NCI-H460 (cell line): Measurements from ENCODE around the gene WNT7A. TPM values are rescaled to one million over a fixed set of nuclear protein-coding genes. Genes with fewer than 3 reads are reported as not detected.
"Not testable (repeated sequence)": the region's sequence is repeated elsewhere in the genome, so short reads cannot be mapped to it uniquely, and the experiment has no call there.

Experiments used
- DNase-seq: peaks from one replicate; pipeline ENCODE4 v3.0.0-alpha.2; 2016; ENCODE audit warnings: low read depth; ENCODE audit errors: extremely low read depth
- polyA plus RNA-seq: library from polyadenylated mRNA; depleted of rRNA; stranded (reverse); fragments of >200 nt; gene quantifications from 2 replicates; pipeline ENCODE4 v1.2.3, GENCODE V29; 2014; cell fraction: nucleus; rRNA removed
- total RNA-seq: library from RNA; depleted of rRNA; stranded (reverse); fragments of >200 nt; shearing (Covaris generic); gene quantifications from 2 replicates; pipeline ENCODE4 v1.2.3, GENCODE V29; 2014; rRNA removed

Gene WNT7A
- not detected in 2 replicates for total RNA-seq
- not detected in 2 replicates for polyA plus RNA-seq

GRCh38 chr3:13879946-13880810 is at the start of gene WNT7A:
TSS of gene WNT7A (minus strand) at chr3:13880071. CDS start at chr3:13879816, 255 bp downstream.
- peak; percentile 16 for DNase-seq

DNA sequence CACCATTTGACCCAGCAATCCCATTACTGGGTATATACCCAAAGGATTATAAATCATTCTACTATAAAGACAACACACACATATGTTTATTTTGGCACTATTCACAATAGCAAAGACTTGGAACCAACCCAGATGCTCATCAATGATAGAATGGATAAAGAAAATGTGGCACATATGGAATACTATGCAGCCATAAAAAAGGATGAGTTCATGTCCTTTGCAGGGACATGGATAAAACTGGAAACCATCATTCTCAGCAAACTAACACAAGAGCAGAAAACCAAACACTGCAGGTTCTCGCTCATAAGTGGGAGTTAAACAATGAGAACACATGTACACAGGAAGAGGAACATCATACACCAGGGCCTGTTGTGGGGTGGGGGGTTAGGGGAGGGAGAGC is 48.9 kb upstream of the WNT7A start:
- not testable (repeated sequence) for DNase-seq

- DNase-seq, result peak; percentile 3
These were observed 47.4 kb upstream of the WNT7A start for GRCh38 chr3:13927295-13927694.

DNA sequence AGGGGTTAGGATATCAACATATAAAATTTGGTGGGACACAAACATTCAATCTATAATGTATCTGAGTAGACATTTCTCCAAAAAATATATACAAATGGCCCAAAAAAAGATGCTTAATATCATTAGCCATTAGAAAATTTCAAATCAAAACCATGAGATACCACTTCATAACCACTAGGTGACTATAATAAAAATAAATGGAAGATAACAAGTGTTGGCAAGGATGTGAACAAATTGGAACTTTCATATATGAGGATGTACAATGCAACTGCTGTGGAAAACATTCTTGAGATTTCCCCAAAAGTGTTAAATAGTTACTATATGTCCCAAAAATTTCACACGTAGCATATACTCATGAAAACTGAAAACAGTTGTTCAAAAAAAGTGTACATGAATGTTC is 36.5 kb upstream of the WNT7A start:
- no peak for DNase-seq

DNA sequence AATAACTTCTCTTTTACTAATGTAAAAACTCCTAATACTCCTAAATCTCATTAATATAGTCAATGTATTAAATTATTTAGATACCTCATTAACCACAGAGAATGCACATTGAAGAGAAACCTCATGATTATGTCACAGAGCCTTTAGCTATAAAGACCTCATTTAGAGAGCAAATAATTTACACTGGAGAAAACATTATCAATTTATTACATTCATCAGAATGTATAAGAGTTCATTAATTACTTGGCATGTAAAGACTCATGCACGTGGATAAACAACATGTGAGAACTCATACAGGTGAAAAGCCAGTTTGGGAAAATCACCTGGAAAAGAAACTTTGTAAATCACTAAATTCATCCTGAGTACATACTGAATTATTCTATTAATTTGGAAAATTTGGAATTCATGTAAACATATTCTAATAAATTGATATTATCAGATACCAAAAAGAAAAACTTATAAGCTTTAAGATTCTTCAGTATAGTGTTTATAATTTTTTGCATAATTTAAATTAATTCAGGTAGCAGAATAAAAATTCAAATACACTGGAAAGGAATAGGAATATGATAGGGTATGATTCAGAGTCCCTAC is 22.9 kb upstream of the WNT7A start:
- no peak for DNase-seq

DNA sequence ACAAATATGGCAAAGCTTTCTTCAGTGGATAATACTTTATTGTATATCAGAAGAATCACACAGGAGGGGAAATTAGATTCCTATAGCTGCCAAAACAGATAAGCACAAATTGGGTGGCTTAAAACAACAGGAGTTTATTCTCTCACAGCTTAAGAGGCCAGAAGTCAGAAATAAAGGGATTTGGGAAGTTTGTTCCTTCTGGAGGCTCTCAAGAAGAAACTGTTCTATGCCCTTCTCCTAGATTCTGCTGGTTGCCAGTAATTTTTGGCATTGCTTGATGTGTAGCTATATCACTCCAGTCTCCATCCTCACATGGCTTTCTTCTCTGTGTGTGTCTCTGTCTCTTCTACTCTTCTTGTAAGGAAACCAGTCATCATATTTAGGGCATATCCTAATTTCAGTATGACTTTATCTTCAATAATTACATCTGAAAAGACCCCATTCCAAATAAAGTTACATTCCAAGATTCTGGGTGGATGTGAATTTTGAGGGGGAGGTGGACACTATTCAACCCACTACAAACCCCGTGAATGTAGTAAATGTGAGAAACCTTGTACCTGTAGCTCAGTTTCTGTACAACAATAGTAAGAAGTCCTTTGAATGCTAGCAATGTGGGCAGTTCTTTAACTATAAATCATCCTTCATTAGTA is 22.2 kb upstream of the WNT7A start:
- no peak for DNase-seq

- DNase-seq, result no peak
These were observed 18.5 kb upstream of the WNT7A start for GRCh38 chr3:13898346-13898745.

DNA sequence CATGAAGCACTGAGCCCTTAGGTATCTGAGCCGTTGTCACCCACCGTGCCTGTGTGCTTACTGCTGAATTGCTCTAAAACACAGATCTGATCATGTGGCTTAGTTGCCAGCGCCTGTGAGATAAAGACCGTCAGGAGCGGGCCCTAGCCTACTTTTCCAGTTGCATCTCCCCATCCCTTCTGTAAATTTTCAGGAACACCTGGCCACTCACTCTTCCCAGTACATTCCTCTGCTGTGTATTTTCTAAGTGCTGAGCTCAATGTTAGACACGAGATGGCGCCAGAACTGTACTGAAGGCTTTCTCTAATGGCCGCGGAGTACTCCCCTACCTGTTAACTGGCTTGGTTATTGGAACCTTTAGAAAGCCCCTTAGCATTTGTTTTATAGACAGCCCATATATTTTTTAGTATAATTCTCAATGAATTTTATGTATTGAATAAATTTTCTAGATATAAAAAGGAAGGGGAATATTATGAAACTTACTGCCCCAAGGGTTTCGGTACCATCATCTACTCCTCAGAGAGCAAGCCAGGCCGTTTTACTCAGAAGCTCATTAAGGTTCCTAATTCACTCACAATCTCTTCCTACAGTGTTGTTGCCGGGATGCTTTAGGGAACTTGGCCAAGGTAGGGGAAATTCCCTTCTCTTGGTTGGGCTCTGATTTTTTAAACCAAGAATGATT is 16.7 kb upstream of the WNT7A start:
- DNase-seq, result peak; percentile 59

GRCh38 chr3:13895155-13896105 is 15.6 kb upstream of the WNT7A start:
- DNase-seq, result peak; percentile 88

DNA sequence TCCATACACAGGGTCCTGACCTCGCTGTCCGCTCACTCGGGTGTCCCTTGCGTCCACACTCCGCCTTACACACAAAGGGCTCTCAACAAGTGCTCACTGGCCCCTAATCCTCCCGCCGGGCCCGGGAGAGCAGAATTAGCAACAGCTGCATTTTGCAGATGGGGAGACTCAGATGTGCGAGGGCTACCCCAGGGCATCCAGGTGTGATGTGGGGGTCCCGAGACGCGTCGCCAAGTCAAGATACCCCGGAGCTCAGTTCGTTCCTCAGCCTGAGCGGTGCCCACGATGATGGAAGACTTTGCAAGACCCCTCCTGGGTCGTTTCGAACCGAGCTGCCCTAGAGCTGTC is 14.9 kb upstream of the WNT7A start:
- DNase-seq, result no peak

DNA sequence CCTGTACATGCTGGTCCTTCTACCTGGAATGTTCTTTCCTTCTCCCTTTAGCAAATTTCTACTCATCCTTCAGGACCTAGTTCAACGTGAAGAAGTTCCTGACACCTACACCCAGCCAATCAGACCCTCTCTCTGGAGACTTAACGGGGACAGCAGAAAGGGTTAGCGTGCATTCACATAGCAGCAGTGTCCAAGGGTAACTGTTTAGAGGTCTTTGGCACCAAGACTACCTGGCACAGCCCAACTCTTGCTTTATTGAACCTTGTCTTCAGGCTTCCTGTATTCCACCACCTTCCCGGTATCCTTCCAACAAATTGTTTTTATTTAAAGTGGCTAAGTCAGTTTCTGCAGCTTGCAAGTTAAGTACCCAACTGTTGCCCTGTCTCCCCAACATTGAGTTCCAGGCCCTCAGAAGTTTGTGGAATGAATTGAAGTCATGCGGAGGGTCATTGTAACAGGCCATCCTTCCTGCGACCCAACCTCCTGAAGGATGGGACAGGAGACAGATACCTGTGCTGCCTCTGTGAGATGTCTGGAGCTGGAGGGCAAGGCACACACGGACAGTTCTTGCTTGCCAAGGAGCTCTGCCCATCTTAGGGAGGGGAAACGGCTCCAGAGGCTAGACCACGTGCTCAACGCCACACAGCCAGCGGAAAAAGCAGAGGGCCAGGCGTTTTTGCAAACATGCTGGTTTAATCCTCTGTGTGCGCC is 14.4 kb upstream of the WNT7A start:
- DNase-seq, result no peak

- DNase-seq, result no peak
These were observed 12.4 kb upstream of the WNT7A start for GRCh38 chr3:13892304-13892703.

DNA sequence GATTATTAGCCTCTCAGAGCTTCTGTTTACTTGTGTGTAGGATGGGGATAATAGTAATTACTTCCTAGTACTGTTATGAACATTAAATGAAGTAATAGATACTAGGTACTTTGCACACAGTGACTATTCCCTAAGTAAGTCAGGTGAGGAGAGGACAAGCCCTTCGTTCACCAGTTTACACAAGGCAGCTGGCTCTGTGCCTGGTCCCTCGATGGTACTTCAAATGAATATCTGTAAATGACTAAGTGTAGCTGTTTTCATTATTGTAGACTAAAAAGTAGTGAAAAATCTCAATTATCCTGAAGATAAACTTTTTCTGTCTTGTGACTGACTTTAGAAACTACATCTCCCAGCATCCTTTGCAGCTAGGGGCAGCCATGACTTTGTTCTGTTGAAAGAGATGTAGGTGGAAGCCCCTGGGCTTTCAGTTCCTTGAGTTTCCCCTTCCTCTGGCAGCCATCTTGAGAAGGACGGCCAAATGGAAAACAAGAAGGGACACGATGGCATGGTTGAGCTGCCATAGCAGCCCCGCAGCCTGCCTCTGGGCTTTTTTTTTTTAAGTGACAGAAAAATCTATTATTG is 11.7 kb upstream of the WNT7A start:
- no peak for DNase-seq

DNA sequence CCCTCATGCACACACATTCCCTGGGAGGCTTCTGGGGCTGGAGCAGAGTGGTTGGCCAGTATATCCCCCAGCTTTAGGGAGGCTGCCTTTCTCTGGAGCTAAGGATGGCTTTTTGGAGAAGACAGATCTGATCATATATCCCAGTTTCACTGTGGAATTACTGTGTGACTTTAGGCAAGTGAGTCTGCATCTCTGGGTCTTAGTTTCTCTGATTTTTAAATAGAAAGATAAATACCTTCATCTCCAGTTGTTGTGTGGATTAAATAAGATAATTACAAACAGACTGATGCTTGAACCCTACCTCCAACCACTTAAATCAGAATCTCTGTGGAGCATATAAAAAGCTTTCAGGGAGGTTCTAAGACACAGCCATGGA is 11.1 kb upstream of the WNT7A start:
- DNase-seq, result no peak

DNA sequence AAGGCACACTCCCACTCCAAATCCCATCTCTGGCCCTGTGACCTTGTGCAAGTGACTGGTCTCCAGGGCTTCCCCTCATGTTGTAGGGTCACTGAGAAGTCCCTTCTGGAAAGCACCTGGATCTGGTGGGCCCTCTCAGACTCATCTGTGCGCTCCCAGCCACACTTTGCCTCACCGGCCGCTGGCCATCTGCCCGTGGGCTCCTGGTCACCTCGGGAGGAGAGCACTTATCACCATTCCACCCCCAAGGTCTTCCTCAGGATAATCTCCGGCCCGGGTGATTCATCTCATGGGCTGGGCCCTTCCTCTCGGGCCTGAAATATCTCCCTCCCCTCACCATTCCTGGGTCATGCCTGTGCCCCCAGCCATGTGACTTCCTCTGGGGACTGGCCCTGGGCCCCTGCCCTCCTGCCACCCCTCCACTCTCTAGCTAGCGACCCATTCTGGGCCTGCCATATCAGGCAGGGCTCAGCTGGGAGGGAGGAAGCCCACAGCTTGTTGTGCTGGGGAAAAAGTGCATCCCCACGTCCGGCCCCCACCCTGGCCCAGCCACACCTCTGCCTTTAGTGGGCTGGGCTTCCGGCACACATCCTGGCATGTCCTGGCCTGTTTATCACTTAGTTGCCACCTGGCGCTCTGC is 10.6 kb upstream of the WNT7A start:
- no peak for DNase-seq

DNA sequence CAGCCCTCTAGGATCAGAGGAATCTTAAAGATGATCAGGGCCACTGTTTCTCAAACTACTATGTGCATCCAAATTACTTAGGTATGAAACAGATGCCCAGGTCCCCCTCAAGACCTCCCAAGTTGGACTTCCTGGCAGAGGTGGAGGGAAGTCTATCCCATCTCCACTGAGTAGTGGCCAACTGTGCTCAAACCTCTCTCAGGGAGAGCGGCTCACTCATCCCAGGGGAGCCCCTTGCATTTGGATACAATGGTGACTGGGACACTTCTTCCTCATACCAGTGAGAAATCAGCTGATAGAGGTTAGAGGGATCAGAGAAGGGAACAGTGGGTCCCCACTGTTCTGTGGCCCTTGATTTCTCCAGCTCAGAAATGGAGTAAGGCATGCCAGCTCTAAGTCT is 8.7 kb upstream of the WNT7A start:
- no peak for DNase-seq

- no peak for DNase-seq
These were observed 7.8 kb upstream of the WNT7A start for GRCh38 chr3:13887495-13888300.
